Measurements from ENCODE around the gene GATAD2A.
A peak's percentile ranks its signal among the peaks of the same experiment; 100 is the strongest.

Gene GATAD2A

DNA sequence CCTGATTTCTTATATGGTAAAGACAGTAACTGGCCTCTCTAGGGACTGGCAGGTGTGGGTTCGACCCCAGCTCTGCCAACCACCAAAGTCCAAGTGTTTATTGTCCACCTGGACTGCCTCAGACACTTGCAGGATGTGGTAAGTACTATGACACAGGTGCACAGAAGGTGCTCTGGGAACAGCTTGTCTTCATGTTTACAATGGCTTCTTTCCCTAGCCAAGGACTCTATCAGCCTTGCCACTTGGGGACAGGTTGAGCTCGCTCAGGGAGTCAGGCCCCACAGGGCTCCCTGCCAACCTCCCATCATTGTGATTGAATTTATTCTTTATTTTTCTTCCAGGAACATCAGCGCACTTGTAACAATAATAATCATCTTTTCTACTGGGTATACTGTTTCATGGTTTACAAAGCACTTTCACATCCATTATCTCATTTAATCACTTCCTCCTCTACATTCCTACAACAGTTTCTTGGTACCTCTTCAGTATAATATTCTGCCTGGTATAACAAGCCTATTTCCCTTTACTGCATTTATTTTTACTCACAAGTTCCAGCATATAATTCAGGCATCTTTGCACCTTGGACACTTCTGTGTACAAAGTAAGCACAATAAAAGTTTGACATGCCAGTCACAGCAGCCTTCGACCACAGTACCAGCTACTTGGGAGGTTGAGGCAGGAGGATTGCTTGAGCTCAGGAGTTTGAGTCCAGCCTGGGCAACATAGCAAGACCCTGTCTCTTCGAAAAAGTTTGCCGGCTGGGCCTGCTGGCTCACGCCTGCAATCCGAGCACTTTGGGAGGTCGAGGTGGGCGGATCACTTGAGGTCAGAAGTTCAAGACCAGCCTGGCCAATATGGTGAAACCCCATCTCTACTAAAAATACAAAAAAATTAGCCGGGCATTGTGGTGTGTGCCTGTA, 24.2 kb upstream of the GATAD2A start:
- peak; percentile 72 for DNase-seq (ENCODE audit: low read depth)
- TF ChIP-seq, protein P1, sequence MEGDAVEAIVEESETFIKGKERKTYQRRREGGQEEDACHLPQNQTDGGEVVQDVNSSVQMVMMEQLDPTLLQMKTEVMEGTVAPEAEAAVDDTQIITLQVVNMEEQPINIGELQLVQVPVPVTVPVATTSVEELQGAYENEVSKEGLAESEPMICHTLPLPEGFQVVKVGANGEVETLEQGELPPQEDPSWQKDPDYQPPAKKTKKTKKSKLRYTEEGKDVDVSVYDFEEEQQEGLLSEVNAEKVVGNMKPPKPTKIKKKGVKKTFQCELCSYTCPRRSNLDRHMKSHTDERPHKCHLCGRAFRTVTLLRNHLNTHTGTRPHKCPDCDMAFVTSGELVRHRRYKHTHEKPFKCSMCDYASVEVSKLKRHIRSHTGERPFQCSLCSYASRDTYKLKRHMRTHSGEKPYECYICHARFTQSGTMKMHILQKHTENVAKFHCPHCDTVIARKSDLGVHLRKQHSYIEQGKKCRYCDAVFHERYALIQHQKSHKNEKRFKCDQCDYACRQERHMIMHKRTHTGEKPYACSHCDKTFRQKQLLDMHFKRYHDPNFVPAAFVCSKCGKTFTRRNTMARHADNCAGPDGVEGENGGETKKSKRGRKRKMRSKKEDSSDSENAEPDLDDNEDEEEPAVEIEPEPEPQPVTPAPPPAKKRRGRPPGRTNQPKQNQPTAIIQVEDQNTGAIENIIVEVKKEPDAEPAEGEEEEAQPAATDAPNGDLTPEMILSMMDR (IDR thresholded peaks at IDR 0.05; ENCODE audit: control insufficient read depth, extremely low read depth, insufficient read depth) = no peak

DNA sequence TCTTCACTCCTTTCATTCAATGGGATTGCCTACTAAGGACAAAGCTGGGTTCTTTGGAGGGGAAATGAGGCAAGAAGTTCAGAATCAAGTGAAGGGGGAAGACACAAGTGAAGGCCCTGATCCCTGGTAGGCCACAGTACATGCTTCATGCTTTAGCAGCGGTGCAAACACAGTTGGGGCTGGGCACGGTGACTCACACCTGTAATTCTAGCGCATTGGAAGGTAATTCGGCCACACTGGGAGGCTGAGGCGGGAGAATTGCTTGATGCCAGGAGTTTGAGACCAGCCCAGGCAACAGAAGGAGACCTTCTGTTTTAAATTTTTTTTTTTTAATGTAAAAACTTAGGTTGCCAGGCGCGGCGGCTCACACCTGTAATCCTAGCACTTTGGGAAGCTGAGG, 23.4 kb upstream of the GATAD2A start:
- no peak for DNase-seq (ENCODE audit: low read depth)
- no peak overlapping the region for H3K4me3 ChIP-seq (ENCODE audit: low read depth, low read length)
- TF ChIP-seq, protein P1 (IDR thresholded peaks at IDR 0.05; ENCODE audit: control insufficient read depth, extremely low read depth, insufficient read depth) = no peak

More for the DNA sequence above, 24.2 kb upstream of the GATAD2A start:
- H3K4me3 ChIP-seq (ENCODE audit: low read depth, low read length) = no peak overlapping the region

DNA sequence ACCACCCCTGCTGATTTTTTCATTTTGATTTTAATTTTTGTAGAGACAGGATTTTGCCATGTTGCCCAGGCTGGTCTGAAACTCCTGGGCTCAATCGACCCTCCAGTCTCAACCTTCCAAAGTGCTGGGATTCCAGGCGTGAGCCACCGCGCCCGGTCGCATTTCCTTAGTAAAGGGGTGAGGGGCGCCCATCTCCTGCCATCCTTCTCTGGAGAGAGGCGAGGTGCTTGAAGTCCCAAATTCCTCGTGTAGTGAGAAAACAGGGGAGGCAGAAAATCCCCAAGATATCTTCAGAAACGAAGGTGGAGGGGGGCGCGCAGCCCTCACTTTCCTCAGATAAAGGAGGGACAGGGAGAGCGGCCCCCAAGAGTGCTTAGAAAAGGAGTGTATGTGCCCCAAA, 21.0 kb upstream of the GATAD2A start:
- peak overlapping the region; percentile 58 for H3K4me3 ChIP-seq (ENCODE audit: low read depth, low read length)
- TF ChIP-seq, protein P1 (IDR thresholded peaks at IDR 0.05; ENCODE audit: control insufficient read depth, extremely low read depth, insufficient read depth) = no peak

DNA sequence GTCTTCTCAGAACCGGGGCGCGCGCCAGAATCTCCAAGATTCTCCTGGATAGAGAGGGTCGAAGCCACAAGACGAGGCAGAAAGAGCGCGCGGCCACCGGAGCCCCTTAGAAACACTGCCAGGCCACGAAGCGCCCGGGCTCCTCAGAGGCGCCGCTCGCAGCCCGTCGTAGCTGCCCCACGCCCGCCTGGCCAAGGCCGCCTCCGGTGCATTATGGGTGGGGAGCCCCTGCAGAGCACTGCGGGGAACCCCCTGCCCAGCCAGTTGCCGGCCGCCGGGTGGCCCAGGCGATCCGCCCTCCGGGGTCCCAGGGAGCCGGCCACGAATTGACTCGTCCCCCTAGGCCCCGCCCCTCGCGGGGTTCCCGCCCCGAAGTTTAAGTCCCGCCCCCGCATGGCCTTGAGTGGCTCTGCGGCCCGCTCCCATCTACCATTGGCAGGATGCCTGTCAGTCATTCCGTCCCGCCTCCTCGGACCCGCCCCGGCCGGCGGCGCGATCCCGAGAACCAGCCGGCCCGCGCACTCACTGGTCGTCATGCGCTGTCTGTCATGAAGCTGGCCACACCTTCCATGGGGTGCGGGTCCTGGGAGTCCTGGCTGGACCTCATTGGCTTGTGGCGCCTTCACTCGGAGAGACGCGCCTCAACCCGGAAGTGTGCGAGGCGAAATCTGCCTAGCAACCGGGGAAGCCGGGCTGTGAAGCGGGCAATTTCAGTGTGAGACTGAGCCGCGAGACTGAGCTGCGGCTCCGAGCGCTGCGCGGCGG, 20.2 kb upstream of the GATAD2A start:
- peak overlapping the region; percentile 94 for H3K4me3 ChIP-seq (ENCODE audit: low read depth, low read length)
- TF ChIP-seq, protein P1 (IDR thresholded peaks at IDR 0.05; ENCODE audit: control insufficient read depth, extremely low read depth, insufficient read depth) = no peak
- peak; percentile 99 for DNase-seq (ENCODE audit: low read depth)

More for the DNA sequence above, 21.0 kb upstream of the GATAD2A start:
- DNase-seq (ENCODE audit: low read depth) = no peak

DNA sequence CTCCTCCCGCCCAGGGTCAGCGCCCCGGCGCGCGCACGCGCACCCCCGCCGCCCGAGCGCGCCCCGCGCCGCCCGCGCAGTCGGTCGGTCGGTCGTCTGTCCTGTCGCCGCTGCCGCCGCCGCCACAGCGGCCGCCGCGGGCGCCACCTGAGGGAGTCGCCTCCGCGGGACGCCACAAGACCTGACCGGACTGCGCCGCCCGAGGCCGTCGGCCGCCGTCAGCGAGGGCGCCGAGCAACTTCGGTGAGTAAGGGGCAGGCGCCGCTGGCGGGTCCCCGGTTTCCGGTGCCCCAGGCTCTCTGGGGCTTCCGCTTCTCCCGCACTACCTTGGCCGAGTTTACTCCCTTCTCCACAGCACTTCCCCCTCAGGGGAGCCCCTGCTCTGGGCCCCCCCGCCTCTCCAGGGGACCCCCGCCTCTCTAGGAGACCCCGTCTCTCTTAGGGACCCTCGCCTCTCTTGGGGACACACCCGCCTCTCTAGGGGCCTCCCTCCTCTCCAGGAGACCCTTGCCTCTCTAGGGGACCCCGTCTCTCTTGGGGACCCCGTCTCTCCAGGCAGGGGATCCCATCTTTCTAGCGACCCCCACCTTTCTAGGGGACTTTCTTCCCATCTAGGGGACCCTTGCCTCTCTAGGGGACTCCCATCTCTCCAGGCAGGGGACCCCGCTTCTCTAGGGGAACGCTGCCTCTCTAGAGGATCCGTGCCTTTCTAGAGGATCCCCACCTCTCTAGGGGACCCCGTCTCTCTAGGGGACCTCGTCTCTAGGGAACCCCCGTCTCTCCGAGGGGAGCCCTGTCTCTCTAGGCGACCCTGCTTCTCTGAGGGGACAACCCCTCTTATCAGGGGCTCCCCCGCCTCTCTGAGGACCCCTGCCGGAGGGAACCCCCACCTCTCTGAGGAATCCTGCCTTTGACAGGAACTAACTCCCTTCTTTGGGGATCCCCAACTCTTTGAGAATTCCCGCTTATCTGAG, 19.3 kb upstream of the GATAD2A start:
- TF ChIP-seq, protein P1 (IDR thresholded peaks at IDR 0.05; ENCODE audit: control insufficient read depth, extremely low read depth, insufficient read depth) = peak; percentile 15; the same call in 1 of the 2 replicates
- no peak for DNase-seq (ENCODE audit: low read depth)
- H3K4me3 ChIP-seq (ENCODE audit: low read depth, low read length) = peak overlapping the region; percentile 94

DNA sequence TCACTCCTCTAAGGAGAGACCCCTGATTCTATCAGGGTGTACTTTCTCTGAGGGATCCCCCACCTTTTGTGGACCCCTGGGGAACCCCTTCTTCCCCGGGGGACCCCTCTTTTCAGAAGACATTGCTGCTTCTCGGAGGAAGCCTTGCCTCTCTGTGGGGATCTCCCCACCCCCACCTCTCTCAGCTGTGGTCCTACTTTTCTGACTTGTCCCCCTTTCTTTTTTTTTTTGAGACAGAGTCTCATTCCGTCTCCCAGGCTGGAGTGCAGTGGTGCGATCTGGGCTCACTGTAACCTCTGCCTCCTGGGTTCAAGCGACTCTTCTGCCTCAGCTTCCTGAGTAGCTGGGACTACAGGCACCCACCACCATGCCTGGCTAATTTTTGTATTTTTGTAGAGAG, 18.4 kb upstream of the GATAD2A start:
- TF ChIP-seq, protein P1 (IDR thresholded peaks at IDR 0.05; ENCODE audit: control insufficient read depth, extremely low read depth, insufficient read depth) = no peak
- peak overlapping the region; percentile 94 for H3K4me3 ChIP-seq (ENCODE audit: low read depth, low read length)
- DNase-seq (ENCODE audit: low read depth) = no peak

Data from LNCaP clone FGC (cell line).